Measurements from ENCODE around the gene SLC25A27. TPM values are rescaled to one million over a fixed set of nuclear protein-coding genes. Genes with fewer than 3 reads are reported as not detected.
A peak's percentile ranks its signal among the peaks of the same experiment; 100 is the strongest.

The SLC25A27 gene
- total and polyA plus RNA-seq, 10 donors = 4.3 to 17.8 (median 10.3) TPM

GRCh38 chr6:46684771-46685170, 32.0 kb downstream of the SLC25A27 start:
- no peaks in the 10 kb centered on the region for H3K4me1 ChIP-seq
- no peaks in the 10 kb centered on the region for H3K27me3 ChIP-seq (replicated peaks in 1 of 7)
- H3K27ac ChIP-seq = no peak overlapping the region
- peaks cover 0 to 15% (median 0%) of the 10 kb centered on the region in 8 donors for H3K9me3 ChIP-seq
- TF ChIP-seq POLR2A (IDR thresholded peaks at IDR 0.05) (no peak), CTCF (IDR thresholded peaks at IDR 0.05 in 8 of 11, conservative IDR thresholded peaks at IDR 0.05 in 3 of 11) (no peak), POLR2AphosphoS5 (IDR thresholded peaks at IDR 0.05) (no peak)
- intact Hi-C loops (cut with DNase I; ENCODE audit: low total_unique reads) = no loop called here
- 70 to 79% (median 74%) methylated on average over 4 of the region's 4 CpGs for WGBS, 5 donors
- H3K4me3 ChIP-seq = no peak overlapping the region
- H3K36me3 ChIP-seq = no peaks in the 10 kb centered on the region
- no peak for DNase-seq

GRCh38 chr6:46687619-46688097, 34.9 kb downstream of the SLC25A27 start, which contains the start of gene TDRD6:
TSS of gene TDRD6 (plus strand) at chr6:46687885. CDS start at chr6:46688129, 244 bp downstream.
- no peak for DNase-seq
- no peak within 1 kb of the TSS for H3K27ac ChIP-seq
- WGBS, 5 donors = 86 to 95% (median 91%) methylated on average over 40 to 41 of the region's 41 CpGs
- peaks cover 0 to 15% (median 0%) of the 10 kb centered on the region in 8 donors for H3K9me3 ChIP-seq
- no peaks in the 10 kb centered on the region for H3K4me1 ChIP-seq
- H3K27me3 ChIP-seq (replicated peaks in 1 of 7) = no peaks in the 10 kb centered on the region
- intact Hi-C loops (cut with DNase I; ENCODE audit: low total_unique reads) = no loop called here
- TF ChIP-seq POLR2AphosphoS5 (IDR thresholded peaks at IDR 0.05) = no peak
- TF ChIP-seq POLR2A (IDR thresholded peaks at IDR 0.05) = no peak
- no peak for TF ChIP-seq CTCF (IDR thresholded peaks at IDR 0.05 in 8 of 11, conservative IDR thresholded peaks at IDR 0.05 in 3 of 11)
- H3K36me3 ChIP-seq = no peaks in the 10 kb centered on the region
- H3K4me3 ChIP-seq = no peak within 1 kb of the TSS

- H3K9me3 ChIP-seq = peaks cover 0 to 15% (median 0%) of the 10 kb centered on the region in 8 donors
- no peaks in the 10 kb centered on the region for H3K4me1 ChIP-seq
- WGBS, 5 donors = 93 to 96% (median 94%) methylated on average over 51 to 85 of the region's 85 CpGs
- TF ChIP-seq CTCF (IDR thresholded peaks at IDR 0.05 in 8 of 11, conservative IDR thresholded peaks at IDR 0.05 in 3 of 11) = no peak
- TF ChIP-seq POLR2AphosphoS5 (IDR thresholded peaks at IDR 0.05) = no peak
- TF ChIP-seq POLR2A (IDR thresholded peaks at IDR 0.05) = no peak
- DNase-seq = peak; percentile 71
- no peak overlapping the region for H3K4me3 ChIP-seq
- no peak overlapping the region for H3K27ac ChIP-seq
- no peaks in the 10 kb centered on the region for H3K27me3 ChIP-seq (replicated peaks in 1 of 7)
- no peaks in the 10 kb centered on the region for H3K36me3 ChIP-seq
- intact Hi-C loops (cut with DNase I; ENCODE audit: low total_unique reads) = no loop called here
Observed at GRCh38 chr6:46688117-46688965, 35.6 kb downstream of the SLC25A27 start.

GRCh38 chr6:46688966-46689335, 36.2 kb downstream of the SLC25A27 start:
- Histone ChIP-seq H3K27ac (no peak overlapping the region), H3K4me1 (no peaks in the 10 kb centered on the region), H3K4me3 (no peak overlapping the region), H3K27me3 (replicated peaks in 1 of 7) (no peaks in the 10 kb centered on the region), H3K9me3 (peaks cover 0 to 15% (median 0%) of the 10 kb centered on the region in 8 donors), H3K36me3 (no peaks in the 10 kb centered on the region)
- TF ChIP-seq POLR2AphosphoS5 (IDR thresholded peaks at IDR 0.05) (no peak), CTCF (IDR thresholded peaks at IDR 0.05 in 8 of 11, conservative IDR thresholded peaks at IDR 0.05 in 3 of 11) (no peak), POLR2A (IDR thresholded peaks at IDR 0.05) (no peak)
- DNase-seq = no peak
- intact Hi-C loops (cut with DNase I; ENCODE audit: low total_unique reads) = no loop called here
- 94 to 96% (median 95%) methylated on average over 13 of the region's 13 CpGs for WGBS, 5 donors
